Measurements from ENCODE around the gene PLCXD1. TPM values are rescaled to one million over a fixed set of nuclear protein-coding genes. Genes with fewer than 3 reads are reported as not detected.
"Not testable (repeated sequence)": the region's sequence is repeated elsewhere in the genome, so short reads cannot be mapped to it uniquely, and the experiment has no call there.

The PLCXD1 gene
- polyA plus RNA-seq, 3 donors from 2014 or later = 1.2 to 7.5 (median 2.8) TPM

DNA sequence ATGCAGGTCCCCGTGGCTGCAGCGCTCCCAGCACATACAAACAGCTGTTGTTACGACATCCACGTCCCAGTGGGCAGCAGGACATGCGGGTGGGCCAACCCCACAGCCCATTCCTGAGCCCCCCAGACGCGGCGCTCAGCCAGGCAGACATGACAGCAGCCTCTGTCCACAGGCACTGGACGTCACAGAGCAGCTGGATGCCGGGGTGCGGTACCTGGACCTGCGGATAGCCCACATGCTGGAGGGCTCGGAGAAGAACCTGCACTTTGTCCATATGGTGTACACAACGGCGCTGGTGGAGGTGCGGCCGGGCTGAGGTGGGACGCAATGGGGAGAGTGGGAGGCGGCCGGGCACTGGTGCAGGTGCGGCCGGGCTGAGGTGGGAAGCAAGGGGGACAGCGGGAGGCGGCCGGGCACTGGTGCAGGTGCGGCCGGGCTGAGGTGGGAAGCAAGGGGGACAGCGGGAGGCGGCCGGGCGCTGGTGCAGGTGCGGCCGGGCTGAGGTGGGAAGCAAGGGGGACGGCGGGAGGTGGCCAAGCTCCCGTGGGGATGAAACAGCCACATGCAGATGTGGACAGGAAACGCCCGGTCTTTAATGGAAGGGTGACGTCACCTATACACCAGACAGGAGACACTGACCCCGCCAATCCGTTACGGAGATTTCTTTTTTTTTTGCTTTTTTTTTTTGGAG is 9.4 kb downstream of the PLCXD1 start:
- H3K27ac Mint-ChIP-seq = no peak overlapping the region
- peaks cover 0 to 8% of the 10 kb centered on the region in 2 donors for H3K4me1 Mint-ChIP-seq
- H3K36me3 Mint-ChIP-seq = peaks cover 0 to 14% (median 7%) of the 10 kb centered on the region in 3 donors
- no peak for DNase-seq
- H3K27me3 Mint-ChIP-seq (ENCODE audit: low read depth in 3 of 3) = peaks cover 0 to 2% (median 1%) of the 10 kb centered on the region in 3 donors
- no peaks in the 10 kb centered on the region for H3K9me3 Mint-ChIP-seq
- H3K4me3 Mint-ChIP-seq = no peak overlapping the region

DNA sequence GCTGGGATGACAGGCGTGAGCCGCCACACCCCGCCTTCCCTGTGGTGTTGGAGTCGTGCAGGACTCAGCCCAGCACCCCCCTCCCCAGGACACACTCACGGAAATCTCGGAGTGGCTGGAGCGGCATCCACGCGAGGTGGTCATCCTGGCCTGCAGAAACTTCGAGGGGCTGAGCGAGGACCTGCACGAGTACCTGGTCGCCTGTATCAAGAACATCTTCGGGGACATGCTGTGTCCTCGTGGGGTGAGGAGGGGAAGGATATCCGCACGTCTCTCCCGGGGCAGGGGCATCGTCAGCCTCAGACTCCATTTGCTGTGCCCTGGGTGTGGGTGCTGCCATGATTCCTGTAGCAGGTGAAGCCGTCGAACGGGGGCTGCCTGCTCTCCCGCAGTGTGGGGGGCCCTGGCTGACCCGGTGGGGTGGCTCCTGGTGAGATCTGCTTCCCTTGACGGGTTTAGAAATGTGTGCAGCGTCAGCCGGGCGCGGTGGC is 10.3 kb downstream of the PLCXD1 start:
- peaks cover 0 to 2% (median 1%) of the 10 kb centered on the region in 3 donors for H3K27me3 Mint-ChIP-seq (ENCODE audit: low read depth in 3 of 3)
- no peak for DNase-seq
- H3K4me1 Mint-ChIP-seq = peaks cover 0 to 4% of the 10 kb centered on the region in 2 donors
- H3K36me3 Mint-ChIP-seq = peaks cover 0 to 19% (median 7%) of the 10 kb centered on the region in 3 donors
- H3K27ac Mint-ChIP-seq = no peak overlapping the region
- H3K4me3 Mint-ChIP-seq = no peak overlapping the region
- no peaks in the 10 kb centered on the region for H3K9me3 Mint-ChIP-seq

DNA sequence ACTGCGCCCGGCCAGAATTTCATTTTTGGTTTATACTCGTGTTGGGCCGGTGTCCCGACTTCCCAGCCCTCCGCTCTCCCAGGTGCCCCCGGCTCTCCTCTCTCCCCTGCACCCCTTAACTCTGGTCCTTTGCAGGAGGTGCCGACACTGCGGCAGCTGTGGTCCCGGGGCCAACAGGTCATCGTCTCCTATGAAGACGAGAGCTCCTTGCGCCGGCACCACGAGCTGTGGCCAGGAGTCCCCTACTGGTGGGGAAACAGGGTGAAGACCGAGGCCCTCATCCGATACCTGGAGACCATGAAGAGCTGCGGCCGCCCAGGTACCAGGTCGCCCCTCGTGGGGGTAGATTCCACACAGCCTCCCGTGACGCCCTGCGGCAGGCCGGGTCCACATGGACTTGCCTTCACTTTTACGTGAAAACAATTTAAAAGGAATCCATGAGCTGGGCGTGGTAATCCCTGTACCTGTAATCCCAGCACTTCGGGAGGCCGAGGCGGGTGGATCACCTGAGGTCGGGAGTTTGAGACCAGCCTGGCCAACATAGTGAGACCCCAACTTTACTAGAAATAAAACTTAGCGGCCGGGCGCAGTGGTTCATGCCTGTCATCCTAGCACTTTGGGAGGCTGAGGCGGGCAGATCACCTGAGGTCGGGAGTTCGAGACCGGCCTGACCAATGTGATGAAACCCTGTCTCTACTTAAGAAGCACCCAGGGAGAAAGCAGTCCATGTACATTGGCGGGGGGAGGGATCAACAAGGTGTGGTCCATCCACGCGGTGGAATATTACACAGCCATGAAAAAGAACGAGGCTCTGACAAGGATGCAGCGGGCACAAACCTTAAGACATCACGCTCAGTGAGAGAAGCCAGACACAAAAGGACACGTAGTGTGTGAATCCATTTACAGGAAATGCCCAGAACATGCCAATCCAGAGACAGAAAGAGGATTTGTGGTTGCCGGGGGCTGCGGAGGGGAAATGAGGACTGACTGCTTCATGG is 12.0 kb downstream of the PLCXD1 start:
- no peak overlapping the region for H3K4me3 Mint-ChIP-seq
- H3K27ac Mint-ChIP-seq = no peak overlapping the region
- no peak for DNase-seq
- H3K9me3 Mint-ChIP-seq = no peaks in the 10 kb centered on the region
- H3K4me1 Mint-ChIP-seq = no peaks in the 10 kb centered on the region
- peaks cover 0 to 23% (median 7%) of the 10 kb centered on the region in 3 donors for H3K36me3 Mint-ChIP-seq
- peaks cover 0 to 1% (median 0%) of the 10 kb centered on the region in 3 donors for H3K27me3 Mint-ChIP-seq (ENCODE audit: low read depth in 3 of 3)

DNA sequence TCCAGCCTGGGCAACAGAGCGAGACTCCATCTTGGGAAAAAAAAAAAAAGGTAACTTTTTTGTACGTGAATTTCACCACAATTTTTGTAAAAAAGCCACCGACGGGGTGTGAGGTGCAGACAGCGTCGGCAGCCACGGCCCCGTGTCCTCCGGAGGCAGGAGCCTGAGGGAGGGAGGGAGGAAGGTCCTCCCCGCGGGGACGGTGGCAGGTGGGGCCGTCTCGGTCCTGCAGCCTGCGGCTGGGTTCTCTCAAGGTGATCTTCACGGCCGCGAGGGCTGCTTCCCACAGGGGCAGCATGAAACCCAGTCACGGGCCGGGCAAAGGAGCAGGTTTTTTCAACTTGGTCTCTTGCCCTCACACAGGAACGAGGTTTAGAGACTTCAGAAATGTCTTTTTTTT is 14.0 kb downstream of the PLCXD1 start:
- Mint-ChIP-seq H3K27me3 (ENCODE audit: low read depth in 3 of 3) (peaks cover 0 to 1% (median 1%) of the 10 kb centered on the region in 3 donors), H3K36me3 (peaks cover 0 to 26% (median 7%) of the 10 kb centered on the region in 3 donors), H3K4me1 (no peaks in the 10 kb centered on the region), H3K9me3 (no peaks in the 10 kb centered on the region), H3K27ac (no peak overlapping the region), H3K4me3 (no peak overlapping the region)
- no peak for DNase-seq

DNA sequence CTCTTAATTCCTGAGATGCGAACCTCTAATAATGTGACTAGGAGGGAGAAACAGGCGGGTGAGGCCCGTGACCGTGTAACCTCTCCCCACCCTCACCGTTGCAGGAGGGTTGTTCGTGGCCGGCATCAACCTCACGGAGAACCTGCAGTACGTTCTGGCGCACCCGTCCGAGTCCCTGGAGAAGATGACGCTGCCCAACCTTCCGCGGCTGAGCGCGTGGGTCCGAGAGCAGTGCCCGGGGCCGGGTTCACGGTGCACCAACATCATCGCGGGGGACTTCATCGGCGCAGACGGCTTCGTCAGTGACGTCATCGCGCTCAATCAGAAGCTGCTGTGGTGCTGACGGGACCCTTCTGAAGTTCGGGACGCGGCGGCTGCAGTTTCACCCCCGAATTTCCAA is 17.8 kb downstream of the PLCXD1 start:
- Mint-ChIP-seq H3K27me3 (ENCODE audit: low read depth in 3 of 3) (peaks cover 0 to 1% (median 0%) of the 10 kb centered on the region in 3 donors), H3K27ac (no peak overlapping the region), H3K4me3 (no peak overlapping the region), H3K9me3 (no peaks in the 10 kb centered on the region), H3K36me3 (peaks cover 0 to 21% (median 5%) of the 10 kb centered on the region in 3 donors), H3K4me1 (no peaks in the 10 kb centered on the region)
- no peak for DNase-seq

DNA sequence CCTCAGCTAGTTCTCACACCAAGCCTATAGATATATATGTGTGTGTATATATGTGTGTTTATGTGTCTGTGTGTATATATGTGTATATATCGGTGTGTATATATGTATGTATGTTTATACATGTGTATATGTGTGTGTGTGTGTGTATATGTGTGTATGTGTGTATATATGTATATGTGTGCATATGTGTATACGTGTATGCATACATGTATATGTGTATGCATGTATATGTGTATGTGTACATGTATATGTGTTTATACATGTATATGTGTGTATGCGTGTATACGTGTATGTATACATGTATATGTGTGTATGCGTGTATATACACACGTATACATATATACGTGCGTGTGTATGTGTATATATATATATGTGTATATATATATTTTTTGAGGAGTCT is 19.2 kb downstream of the PLCXD1 start:
- H3K27me3 Mint-ChIP-seq (ENCODE audit: low read depth in 3 of 3) = peaks cover 4 to 5% (median 5%) of the 10 kb centered on the region in 3 donors
- no peak overlapping the region for H3K4me3 Mint-ChIP-seq
- H3K4me1 Mint-ChIP-seq = no peaks in the 10 kb centered on the region
- DNase-seq = no peak
- H3K36me3 Mint-ChIP-seq = peaks cover 0 to 26% (median 5%) of the 10 kb centered on the region in 3 donors
- no peak overlapping the region for H3K27ac Mint-ChIP-seq
- peaks cover 0 to 2% (median 0%) of the 10 kb centered on the region in 6 donors for H3K9me3 Mint-ChIP-seq

DNA sequence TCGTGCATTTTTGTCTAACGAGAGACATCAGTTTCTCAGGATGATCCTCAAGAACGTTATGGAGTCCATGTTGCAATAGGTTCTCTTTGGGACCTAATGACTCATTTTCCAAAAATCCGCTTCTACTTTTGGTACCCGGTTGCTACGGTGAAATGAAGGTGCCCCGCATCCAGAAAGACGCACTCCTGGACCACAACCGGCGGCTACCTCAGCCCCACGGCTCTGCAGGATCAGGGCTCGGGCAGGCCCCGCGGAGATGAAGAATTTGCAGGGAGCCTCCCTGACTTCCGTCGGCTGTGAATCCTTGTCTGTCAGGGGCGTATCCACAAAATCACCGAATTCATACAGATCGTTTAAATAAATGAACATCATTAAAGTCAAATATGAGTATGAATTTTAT is 21.8 kb downstream of the PLCXD1 start:
- Mint-ChIP-seq H3K27me3 (ENCODE audit: low read depth in 3 of 3) (peaks cover 4 to 8% (median 5%) of the 10 kb centered on the region in 3 donors), H3K27ac (no peak overlapping the region), H3K4me1 (no peaks in the 10 kb centered on the region), H3K36me3 (peaks cover under 1 to 21% (median 5%) of the 10 kb centered on the region in 3 donors), H3K4me3 (no peak overlapping the region), H3K9me3 (peaks cover 0 to 2% (median 0%) of the 10 kb centered on the region in 6 donors)
- DNase-seq = no peak

DNA sequence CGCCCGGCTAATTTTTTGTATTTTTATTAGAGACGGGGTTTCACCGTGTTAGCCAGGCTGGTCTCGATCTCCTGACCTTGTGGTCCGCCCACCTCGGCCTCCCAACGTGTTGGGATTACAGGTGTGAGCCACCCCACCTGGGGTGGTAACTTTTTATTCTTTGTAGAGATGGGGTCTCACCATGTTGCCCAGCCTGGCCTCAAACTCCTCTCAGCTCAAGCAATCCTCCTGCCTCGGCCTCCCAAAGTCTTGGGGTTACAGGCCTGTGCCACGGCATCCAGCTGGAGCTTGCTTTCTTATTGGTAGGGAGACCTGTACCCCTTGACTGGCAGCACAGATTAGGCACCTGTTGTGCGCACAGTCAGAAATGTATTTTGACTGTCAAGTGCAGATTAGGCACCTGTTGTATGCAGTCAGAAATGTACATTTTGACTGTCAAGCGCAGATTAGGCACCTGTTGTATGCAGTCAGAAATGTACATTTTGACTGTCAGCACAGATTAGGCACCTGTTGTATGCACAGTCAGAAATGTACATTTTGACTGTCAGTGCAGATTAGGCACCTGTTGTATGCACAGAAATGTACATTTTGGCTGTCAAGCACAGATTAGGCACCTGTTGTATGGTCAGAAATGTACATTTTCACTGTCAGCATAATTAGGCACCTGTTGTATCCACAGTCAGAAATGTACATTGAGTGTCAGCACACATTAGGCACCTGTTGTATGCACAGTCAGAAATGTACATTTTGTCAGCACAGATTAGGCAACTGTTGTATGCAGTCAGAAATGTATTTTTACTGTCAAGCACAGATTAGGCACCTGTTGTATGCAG is 24.8 kb downstream of the PLCXD1 start:
- peaks cover 4 to 27% (median 5%) of the 10 kb centered on the region in 3 donors for H3K36me3 Mint-ChIP-seq
- DNase-seq; H3K27me3 Mint-ChIP-seq (ENCODE audit: low read depth in 3 of 3); H3K4me3 Mint-ChIP-seq; H3K4me1 Mint-ChIP-seq; H3K9me3 Mint-ChIP-seq: not testable (repeated sequence)
- peak overlapping the region in 1 of 6 donors; percentile 12 for H3K27ac Mint-ChIP-seq

DNA sequence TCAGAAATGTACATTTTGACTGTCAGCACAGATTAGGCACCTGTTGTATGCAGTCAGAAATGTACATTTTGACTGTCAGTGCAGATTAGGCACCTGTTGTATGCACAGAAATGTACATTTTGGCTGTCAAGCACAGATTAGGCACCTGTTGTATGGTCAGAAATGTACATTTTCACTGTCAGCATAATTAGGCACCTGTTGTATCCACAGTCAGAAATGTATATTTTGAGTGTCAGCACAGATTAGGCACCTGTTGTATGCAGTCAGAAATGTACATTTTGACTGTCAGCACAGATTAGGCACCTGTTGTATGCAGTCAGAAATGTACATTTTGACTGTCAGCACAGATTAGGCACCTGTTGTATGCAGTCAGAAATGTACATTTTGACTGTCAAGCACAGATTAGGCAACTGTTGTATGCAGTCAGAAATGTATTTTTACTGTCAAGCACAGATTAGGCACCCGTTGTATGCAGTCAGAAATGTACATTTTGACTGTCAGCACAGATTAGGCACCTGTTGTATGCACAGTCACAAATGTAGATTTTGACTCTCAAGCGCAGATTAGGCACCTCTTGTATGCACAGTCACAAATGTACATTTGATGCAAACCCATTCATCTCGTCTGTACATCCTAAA is 25.6 kb downstream of the PLCXD1 start:
- H3K4me3 Mint-ChIP-seq; H3K27me3 Mint-ChIP-seq (ENCODE audit: low read depth in 3 of 3); H3K9me3 Mint-ChIP-seq; H3K4me1 Mint-ChIP-seq; H3K27ac Mint-ChIP-seq; DNase-seq: not testable (repeated sequence)
- peaks cover 5 to 23% (median 5%) of the 10 kb centered on the region in 3 donors for H3K36me3 Mint-ChIP-seq

DNA sequence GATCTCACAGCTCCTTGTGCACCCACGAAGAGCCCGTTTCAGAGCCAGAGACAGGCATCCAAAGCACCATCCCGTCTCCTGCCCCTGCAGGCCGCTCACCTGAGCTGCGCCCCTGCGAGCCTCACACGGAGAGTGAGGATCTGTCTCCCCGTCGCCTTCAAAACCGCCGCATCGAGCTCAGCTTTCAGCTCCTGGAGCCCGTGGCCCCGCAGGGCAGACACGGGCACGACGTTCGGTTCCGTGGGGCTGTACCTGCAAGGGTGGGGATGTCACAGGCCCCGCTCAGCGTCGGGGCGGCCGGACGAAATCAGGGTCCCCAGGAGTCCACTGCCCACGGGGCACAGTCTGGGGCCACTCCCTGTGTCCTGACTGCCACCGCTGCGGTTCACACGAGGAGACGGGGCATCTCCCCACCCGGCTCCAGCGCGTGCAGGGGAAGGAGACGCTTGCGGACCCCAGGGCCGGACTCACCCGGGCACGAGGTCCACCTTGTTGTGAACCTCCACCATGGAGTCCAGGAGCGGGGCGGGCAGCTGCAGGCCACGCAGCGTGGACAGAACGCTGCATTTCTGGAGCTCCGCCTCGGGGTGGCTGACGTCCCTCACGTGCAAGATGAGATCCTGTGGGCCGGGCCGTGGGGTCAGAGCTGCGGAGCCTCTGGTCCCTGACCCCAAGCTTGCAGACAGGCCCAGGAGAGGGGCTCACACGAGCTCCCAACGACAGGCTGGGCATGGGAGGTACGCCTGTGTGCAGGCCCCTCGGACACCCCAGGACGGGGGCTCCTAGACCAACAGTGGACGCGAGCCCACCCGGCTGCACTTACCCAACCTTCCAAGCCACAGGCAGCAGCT is 26.3 kb downstream of the PLCXD1 start:
- Mint-ChIP-seq H3K4me3 (no peak overlapping the region), H3K9me3 (peaks cover 0 to 2% (median 0%) of the 10 kb centered on the region in 6 donors), H3K27me3 (ENCODE audit: low read depth in 3 of 3) (peaks cover 4 to 8% (median 7%) of the 10 kb centered on the region in 3 donors), H3K36me3 (peaks cover 10 to 30% (median 11%) of the 10 kb centered on the region in 3 donors), H3K4me1 (no peaks in the 10 kb centered on the region), H3K27ac (no peak overlapping the region)
- DNase-seq = no peak

DNA sequence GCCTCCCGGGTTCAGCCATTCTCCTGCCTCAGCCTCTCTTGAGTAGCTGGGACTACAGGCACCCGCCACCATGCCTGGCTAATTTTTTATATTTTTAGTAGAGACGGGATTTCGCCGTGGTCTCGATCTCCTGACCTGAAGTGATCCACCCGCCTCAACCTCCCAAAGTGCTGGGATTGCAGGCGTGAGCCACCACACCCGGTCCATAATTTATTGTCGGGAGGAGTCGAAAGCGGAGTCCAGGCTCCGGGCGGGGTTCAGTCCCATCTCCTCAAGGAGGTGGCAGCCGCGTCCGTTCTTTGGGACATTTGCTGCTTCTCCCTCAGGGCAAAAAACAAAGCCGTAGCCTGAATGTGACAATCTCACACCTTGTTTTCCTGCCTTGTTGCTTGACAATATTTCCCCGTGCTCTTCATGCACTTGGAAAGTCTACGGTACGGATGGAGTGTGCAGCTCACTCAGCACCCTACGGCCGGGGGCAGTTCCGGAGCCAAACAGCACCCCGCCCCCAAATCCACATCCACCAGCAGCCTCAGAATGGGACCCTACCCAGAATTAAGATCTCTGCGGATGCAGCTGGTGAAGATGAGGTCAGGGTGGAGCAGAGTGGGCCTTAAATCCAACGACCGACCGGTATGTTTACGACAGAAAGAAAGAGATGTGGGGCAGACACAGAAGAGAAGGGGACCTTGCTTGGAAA is 27.8 kb downstream of the PLCXD1 start:
- no peak for DNase-seq
- Mint-ChIP-seq H3K9me3 (peaks cover 0 to 2% (median 0%) of the 10 kb centered on the region in 6 donors), H3K36me3 (peaks cover 11 to 33% (median 15%) of the 10 kb centered on the region in 3 donors), H3K4me3 (no peak overlapping the region), H3K27ac (peak overlapping the region in 2 of 6 donors; percentile 6 to 29), H3K27me3 (ENCODE audit: low read depth in 3 of 3) (peaks cover 6 to 8% (median 7%) of the 10 kb centered on the region in 3 donors), H3K4me1 (no peaks in the 10 kb centered on the region)

Data from immature natural killer cell (primary cell).